Measurements from ENCODE around the gene NUDT22.

The NUDT22 gene

DNA sequence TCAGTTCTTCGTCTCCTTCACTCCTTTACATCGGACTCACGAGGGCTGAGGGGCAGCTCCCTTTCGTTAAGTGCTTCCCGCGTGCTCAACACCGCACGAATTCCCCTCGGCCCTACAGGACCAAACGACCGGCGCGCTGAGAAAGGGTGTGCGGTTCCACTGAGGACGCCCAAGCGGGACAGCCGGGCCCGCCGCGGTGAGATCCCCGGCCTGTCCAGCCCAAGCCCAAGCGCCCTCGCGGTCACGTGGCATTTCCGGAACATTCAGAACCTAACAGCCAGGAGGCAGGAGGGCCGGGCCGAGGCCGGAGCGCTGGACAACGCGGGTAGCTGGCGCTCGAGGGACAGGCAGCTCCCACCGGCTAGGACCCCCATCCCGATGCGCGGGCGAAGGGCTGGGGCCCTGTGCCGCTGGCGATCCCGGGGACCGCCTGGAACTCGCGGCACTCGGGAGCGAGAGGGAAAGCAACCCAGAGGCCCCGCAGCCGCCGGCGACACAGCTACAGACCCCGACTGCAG, 40.8 kb upstream of the NUDT22 start:
- peak; percentile 49 for ATAC-seq
- no peak for TF ChIP-seq PPARA (CRISPR knock-in tag; IDR thresholded peaks at IDR 0.05; ENCODE audit: borderline replicate concordance)
- 0 out of 2 replicates have a peak, but pooled peaks have one; percentile 63 for TF ChIP-seq CSDC2 (CRISPR knock-in tag; IDR thresholded peaks at IDR 0.05)
- peak; percentile 82 for TF ChIP-seq ZFP3 (CRISPR knock-in tag; IDR thresholded peaks at IDR 0.05)

DNA sequence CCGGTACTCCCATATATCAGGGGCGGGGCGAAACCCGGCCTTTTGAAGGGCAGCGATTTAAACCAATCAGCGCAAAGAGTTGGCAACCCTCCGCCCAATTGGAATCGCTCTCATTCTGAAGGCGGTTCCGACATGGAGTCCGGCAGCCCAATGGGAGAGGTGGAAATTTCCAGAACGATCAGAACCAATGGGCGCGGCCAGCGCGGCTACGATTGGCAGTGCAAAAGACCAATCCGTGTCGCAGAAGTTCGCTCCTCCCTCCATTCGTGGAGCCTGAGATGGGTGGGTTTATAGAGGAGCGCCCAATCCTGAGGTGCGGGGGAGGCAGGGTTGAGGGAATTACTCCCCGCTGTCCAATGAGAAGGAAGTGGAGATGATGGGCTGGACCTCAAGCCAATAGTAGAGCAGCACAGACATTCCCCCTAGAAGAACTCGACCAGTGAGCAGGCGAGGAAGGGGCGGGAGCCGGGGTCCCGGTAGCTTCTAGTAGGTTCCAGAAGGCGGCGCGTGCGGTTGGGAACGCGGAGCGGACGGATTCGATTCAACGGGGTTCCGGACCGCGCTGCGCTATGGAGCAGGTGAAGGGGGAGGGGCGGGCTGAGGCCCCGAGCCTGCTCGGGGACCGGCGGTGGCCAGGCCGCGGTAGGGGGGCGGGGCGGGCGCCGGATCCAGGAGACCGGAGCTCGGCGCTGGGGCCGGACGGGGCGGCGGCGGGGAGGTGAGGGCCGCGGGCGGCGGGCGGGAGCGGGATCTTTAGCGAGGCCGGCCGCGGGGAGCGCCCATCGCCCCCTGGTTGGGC, 40.2 kb upstream of the NUDT22 start, which contains the start of gene STIP1:
Gene STIP1 (plus strand): TSS at position 479 of the 799 bp plus-strand sequence. CDS start 91 bp downstream, at position 570.
- TF ChIP-seq, protein P1, sequence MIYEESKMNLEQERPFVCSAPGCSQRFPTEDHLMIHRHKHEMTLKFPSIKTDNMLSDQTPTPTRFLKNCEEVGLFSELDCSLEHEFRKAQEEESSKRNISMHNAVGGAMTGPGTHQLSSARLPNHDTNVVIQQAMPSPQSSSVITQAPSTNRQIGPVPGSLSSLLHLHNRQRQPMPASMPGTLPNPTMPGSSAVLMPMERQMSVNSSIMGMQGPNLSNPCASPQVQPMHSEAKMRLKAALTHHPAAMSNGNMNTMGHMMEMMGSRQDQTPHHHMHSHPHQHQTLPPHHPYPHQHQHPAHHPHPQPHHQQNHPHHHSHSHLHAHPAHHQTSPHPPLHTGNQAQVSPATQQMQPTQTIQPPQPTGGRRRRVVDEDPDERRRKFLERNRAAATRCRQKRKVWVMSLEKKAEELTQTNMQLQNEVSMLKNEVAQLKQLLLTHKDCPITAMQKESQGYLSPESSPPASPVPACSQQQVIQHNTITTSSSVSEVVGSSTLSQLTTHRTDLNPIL (CRISPR knock-in tag; IDR thresholded peaks at IDR 0.05; ENCODE audit: low read depth), result no peak
- TF ChIP-seq BACH2 (CRISPR knock-in tag; IDR thresholded peaks at IDR 0.05; ENCODE audit: borderline replicate concordance) (no peak), PPARA (CRISPR knock-in tag; IDR thresholded peaks at IDR 0.05; ENCODE audit: borderline replicate concordance) (no peak), RARB (CRISPR knock-in tag; IDR thresholded peaks at IDR 0.05) (no peak), TCF4 (CRISPR knock-in tag; IDR thresholded peaks at IDR 0.05; ENCODE audit: borderline replicate concordance) (no peak), ARNTL (CRISPR knock-in tag; IDR thresholded peaks at IDR 0.05; ENCODE audit: borderline replicate concordance, low read depth) (no peak), ZNF565 (CRISPR knock-in tag; conservative IDR thresholded peaks at IDR 0.05; ENCODE audit: low read depth) (no peak), ZNF8 (CRISPR knock-in tag; IDR thresholded peaks at IDR 0.05) (no peak), ZFP30 (CRISPR knock-in tag; IDR thresholded peaks at IDR 0.05) (no peak), TOX (CRISPR knock-in tag; IDR thresholded peaks at IDR 0.05; ENCODE audit: borderline replicate concordance) (no peak), CSDC2 (CRISPR knock-in tag; IDR thresholded peaks at IDR 0.05) (no peak), ISL1 (CRISPR knock-in tag; IDR thresholded peaks at IDR 0.05) (no peak)
- TF ChIP-seq, protein P2, sequence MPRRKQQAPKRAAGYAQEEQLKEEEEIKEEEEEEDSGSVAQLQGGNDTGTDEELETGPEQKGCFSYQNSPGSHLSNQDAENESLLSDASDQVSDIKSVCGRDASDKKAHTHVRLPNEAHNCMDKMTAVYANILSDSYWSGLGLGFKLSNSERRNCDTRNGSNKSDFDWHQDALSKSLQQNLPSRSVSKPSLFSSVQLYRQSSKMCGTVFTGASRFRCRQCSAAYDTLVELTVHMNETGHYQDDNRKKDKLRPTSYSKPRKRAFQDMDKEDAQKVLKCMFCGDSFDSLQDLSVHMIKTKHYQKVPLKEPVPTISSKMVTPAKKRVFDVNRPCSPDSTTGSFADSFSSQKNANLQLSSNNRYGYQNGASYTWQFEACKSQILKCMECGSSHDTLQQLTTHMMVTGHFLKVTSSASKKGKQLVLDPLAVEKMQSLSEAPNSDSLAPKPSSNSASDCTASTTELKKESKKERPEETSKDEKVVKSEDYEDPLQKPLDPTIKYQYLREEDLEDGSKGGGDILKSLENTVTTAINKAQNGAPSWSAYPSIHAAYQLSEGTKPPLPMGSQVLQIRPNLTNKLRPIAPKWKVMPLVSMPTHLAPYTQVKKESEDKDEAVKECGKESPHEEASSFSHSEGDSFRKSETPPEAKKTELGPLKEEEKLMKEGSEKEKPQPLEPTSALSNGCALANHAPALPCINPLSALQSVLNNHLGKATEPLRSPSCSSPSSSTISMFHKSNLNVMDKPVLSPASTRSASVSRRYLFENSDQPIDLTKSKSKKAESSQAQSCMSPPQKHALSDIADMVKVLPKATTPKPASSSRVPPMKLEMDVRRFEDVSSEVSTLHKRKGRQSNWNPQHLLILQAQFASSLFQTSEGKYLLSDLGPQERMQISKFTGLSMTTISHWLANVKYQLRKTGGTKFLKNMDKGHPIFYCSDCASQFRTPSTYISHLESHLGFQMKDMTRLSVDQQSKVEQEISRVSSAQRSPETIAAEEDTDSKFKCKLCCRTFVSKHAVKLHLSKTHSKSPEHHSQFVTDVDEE (CRISPR knock-in tag; IDR thresholded peaks at IDR 0.05), result no peak
- TF ChIP-seq, protein P3, sequence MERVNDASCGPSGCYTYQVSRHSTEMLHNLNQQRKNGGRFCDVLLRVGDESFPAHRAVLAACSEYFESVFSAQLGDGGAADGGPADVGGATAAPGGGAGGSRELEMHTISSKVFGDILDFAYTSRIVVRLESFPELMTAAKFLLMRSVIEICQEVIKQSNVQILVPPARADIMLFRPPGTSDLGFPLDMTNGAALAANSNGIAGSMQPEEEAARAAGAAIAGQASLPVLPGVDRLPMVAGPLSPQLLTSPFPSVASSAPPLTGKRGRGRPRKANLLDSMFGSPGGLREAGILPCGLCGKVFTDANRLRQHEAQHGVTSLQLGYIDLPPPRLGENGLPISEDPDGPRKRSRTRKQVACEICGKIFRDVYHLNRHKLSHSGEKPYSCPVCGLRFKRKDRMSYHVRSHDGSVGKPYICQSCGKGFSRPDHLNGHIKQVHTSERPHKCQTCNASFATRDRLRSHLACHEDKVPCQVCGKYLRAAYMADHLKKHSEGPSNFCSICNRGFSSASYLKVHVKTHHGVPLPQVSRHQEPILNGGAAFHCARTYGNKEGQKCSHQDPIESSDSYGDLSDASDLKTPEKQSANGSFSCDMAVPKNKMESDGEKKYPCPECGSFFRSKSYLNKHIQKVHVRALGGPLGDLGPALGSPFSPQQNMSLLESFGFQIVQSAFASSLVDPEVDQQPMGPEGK (CRISPR knock-in tag; IDR thresholded peaks at IDR 0.05; ENCODE audit: borderline replicate concordance), result no peak
- TF ChIP-seq, protein P4, sequence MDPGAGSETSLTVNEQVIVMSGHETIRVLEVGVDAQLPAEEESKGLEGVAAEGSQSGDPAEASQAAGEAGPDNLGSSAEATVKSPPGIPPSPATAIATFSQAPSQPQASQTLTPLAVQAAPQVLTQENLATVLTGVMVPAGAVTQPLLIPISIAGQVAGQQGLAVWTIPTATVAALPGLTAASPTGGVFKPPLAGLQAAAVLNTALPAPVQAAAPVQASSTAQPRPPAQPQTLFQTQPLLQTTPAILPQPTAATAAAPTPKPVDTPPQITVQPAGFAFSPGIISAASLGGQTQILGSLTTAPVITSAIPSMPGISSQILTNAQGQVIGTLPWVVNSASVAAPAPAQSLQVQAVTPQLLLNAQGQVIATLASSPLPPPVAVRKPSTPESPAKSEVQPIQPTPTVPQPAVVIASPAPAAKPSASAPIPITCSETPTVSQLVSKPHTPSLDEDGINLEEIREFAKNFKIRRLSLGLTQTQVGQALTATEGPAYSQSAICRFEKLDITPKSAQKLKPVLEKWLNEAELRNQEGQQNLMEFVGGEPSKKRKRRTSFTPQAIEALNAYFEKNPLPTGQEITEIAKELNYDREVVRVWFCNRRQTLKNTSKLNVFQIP (CRISPR knock-in tag; IDR thresholded peaks at IDR 0.05; ENCODE audit: borderline replicate concordance, low read depth), result no peak
- ATAC-seq, result peak; percentile 90

DNA sequence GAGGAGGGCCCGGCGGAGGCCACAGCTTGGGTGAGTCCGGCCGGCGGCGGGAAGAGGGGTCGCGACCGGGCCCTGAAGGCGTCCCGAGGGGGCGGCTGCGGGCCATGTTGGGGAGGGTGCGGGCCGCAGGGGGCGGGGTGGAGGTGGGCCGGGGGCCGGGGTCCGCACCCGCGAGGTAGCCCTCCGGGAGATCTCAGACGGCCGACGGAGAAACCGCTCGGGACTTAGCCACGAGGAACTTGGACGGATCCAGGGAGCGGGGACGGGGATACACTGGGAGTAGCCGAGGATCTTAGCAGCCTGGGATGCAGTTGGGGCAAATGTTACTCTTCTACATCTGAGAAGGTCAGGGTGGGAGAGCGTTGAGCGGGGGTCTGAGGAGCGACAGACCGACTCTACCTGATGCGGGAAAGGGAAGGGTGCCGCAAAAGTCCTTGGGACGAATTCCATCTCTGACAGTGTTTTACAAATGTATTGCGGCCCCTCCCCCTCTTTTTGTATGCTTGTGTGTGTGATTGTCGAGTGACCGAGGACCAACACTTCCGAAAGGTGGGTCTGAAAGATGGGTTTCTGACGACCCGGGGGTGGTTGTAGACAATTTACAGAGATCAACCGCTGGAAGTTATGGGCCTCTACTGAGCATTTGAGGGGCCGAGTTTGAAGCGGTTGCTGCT, 39.4 kb upstream of the NUDT22 start:
- no peak for ATAC-seq
- TF ChIP-seq, protein P1 (CRISPR knock-in tag; IDR thresholded peaks at IDR 0.05; ENCODE audit: low read depth), result no peak
- TF ChIP-seq ZFP30 (CRISPR knock-in tag; IDR thresholded peaks at IDR 0.05) (no peak), SNAI2 (CRISPR knock-in tag; IDR thresholded peaks at IDR 0.05) (no peak), ZNF8 (CRISPR knock-in tag; IDR thresholded peaks at IDR 0.05) (no peak), TCF4 (CRISPR knock-in tag; IDR thresholded peaks at IDR 0.05; ENCODE audit: borderline replicate concordance) (no peak), ISL1 (CRISPR knock-in tag; IDR thresholded peaks at IDR 0.05) (no peak), ZNF565 (CRISPR knock-in tag; conservative IDR thresholded peaks at IDR 0.05; ENCODE audit: low read depth) (no peak), GLIS3 (CRISPR knock-in tag; IDR thresholded peaks at IDR 0.05) (no peak), ZC3H10 (CRISPR knock-in tag; IDR thresholded peaks at IDR 0.05) (no peak), ZNF70 (CRISPR knock-in tag; IDR thresholded peaks at IDR 0.05) (no peak), TOX (CRISPR knock-in tag; IDR thresholded peaks at IDR 0.05; ENCODE audit: borderline replicate concordance) (no peak), ZFP3 (CRISPR knock-in tag; IDR thresholded peaks at IDR 0.05) (no peak)
- TF ChIP-seq, protein P4 (CRISPR knock-in tag; IDR thresholded peaks at IDR 0.05; ENCODE audit: borderline replicate concordance, low read depth), result no peak
- TF ChIP-seq, protein P3 (CRISPR knock-in tag; IDR thresholded peaks at IDR 0.05; ENCODE audit: borderline replicate concordance), result no peak

Data from SK-N-SH treated with all-trans-retinoic acid at 6 μM for 48 hours (cell line).